DMS79 (cell line): ENCODE measurements around the gene ATP10A.
"Not testable (repeated sequence)": the region's sequence is repeated elsewhere in the genome, so short reads cannot be mapped to it uniquely, and the experiment has no call there.

ENCODE experiments used
- DNase-seq: peaks from one replicate; lab custom pipeline; 2025; lab: John Stamatoyannopoulos, UW

Gene ATP10A

DNA sequence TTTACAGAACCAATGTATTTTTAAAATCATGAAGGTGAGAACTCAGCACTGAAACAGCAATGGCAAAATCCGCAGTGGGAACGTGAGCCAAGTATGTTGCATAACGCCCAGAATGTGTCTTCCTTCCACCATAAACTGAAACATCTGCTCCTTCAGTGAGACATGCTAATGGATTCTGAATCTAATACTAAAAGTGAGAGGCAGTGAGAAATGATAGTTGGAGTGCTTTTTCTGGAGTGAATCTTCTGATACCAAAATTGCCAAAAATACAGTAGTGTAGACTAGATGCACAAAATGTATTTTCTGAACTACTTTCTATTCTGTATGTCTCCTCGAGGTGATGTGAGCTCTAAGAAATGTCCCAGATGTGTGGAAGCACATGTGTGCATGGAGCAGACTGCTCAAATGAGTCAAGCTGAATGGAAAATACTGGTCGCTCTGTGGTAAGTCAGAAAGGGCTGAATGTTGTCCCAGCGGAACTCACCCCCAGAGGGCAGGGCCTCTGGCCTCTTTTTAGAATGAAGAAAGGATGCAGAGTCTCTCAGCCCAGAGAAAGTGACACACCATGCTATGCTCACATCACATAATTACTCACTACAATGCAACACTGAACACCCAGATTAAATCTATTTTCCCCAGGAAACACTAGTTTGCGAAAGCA is 73.0 kb downstream of the ATP10A start:
- no peak for DNase-seq

DNA sequence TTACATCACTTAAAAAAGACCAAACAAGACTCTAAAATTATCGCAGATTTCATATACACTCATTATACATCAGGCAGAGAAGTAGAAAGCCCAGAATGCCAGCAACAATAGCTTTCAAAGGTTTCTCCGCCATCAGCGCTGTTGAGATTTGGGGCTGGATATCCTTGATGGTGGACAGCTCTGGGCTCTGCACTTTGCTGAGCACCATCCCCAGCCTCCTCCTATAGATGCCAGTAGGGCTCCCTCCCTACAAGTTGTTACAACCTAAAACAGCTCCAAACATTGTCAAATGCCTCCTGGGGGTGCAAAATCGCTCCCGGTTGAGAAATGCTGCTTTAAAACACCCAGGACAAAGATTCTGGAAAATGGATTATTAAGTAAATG is 73.5 kb downstream of the ATP10A start:
- DNase-seq: no peak

DNA sequence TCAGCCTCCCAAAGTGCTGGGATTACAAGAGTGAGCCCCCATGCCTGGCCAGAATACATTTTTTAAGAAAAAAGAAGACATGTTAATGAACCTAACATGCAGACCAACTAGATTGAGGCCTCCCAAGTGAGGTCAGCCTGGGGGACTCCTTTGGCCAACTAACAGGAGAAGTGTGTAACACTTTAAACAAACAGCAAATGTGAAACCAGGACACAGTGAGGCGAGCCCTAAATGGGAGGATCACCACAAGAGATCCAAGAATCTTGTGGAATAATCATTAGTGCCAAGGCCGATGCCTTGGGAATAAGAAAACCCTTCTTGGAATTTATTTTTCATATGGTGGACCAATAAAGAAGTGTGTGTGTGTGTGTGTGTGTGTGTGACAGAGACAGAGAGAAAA is 73.9 kb downstream of the ATP10A start:
- DNase-seq: no peak

DNA sequence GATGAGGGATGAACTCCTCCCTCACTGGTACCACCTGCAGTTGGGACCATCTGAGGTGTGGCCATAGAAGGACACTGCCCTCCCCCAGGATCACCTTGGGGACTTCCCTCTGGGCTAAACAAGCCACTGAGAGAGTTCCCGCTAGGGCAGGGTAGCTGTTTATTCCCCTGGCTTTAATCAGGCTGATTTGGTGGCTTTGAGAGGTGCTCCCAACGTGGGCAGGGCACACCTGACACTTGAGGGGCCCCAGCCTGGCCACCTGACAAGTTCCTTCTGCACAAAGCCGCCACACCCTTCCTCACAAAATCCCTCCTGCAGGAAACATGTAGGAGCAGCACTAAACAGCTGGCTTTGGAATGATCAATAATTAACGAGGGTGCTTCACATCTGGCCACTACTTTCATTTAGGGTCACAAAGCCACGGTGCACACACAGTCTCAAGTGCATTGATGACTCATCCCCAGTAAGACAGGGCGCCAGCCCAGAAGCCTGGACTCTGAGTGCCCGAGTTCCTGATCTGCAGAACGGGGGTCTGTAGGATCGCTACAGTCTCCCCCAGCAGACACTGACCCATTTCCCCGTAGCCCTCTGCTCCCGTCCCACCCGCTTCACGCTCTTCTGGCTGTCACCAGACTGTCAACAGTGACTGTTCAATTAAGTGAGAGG is 75.1 kb downstream of the ATP10A start:
- DNase-seq: no peak

DNA sequence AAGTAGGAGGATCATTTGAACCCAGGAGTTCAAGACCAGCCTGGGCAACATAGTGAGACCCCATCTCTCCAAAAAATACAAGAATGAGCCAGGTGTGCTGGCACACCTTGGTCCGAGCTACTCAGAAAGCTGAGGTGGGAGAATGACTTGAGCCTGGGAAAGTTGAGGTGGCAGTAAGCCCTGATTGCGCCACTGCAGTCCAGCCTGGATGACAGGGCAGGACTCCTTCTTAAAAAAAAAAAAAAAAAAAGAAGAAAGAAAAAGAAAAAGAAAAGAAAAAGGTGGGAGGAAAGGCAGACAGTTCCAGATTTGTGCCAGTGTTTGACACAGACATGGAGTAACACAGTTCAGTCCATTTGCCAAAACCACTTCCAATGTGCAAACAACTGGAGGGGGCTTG is 75.7 kb downstream of the ATP10A start:
- no peak for DNase-seq

DNA sequence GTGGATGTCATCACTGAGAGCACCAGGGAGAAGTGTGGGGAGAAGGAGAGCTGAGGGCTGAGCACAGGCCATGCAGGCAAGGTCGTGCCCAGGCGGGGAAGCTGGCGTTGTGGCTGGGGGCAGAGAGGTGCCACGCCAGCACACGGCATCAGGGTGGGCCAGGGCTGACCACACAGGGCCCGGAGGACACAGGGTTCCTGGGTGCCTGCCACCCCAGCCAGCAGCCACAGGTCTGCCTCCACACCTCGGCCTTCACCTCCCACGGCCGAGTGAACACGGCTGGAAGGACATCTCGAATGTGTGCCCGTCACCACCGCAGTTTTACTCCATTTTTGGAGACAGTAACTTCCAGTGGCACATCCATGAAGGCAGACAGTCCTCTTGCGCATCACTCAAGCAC is 77.1 kb downstream of the ATP10A start:
- DNase-seq: no peak

DNA sequence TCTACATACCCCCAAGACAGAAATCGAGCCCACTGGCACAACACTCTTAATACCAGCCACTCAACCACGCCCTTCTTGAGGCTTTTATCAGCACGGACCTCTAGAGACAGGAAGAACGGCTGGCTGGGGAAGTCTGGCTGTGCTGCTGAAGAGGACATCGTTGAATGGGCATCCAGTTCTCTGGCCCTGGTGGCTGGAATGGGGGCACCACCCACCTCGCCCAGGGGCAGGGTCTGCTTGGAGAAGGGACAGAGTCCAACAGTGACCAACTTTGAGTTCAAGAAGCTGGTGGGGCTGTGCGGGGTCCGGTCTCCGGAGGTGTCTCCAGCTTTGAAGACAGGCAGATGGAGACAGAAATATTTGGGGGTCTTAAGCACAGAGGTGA is 77.5 kb downstream of the ATP10A start:
- DNase-seq: no peak

DNA sequence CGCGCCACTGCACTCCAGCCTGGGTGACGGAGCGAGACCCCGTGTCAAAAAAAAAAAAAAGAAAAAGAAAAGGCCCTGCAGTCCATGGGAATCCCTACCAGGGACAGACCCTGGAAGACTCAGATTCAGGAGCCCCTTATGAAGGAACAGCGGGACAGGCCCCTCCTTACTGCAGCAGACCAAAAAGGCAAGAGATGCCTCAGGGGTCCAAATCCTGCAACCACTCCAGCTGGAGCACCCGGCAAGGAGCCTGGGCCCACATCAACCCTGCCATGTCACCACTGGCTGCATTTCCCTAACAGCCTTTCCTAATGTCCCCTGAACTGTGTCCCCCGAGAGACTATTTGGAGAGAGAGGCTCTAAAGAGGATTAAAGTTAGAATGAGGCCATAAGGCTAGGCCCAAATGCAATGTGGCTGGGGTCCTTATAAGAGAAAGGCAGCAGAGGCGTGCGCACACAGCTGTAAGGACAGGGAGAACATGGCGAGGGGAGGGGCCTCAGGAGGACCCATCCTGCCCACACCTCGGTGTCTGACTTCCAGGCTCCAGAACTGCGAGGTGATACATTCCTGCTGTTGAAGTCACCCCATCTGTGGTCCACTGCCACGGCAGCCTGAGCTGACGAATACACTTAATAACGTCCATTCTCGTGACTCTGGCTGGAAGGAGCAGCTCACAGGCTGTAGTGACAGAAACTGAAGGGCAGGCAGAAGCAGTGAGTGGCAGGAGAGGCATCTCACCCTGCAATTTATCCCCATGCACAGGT is 78.1 kb downstream of the ATP10A start:
- no peak for DNase-seq

DNA sequence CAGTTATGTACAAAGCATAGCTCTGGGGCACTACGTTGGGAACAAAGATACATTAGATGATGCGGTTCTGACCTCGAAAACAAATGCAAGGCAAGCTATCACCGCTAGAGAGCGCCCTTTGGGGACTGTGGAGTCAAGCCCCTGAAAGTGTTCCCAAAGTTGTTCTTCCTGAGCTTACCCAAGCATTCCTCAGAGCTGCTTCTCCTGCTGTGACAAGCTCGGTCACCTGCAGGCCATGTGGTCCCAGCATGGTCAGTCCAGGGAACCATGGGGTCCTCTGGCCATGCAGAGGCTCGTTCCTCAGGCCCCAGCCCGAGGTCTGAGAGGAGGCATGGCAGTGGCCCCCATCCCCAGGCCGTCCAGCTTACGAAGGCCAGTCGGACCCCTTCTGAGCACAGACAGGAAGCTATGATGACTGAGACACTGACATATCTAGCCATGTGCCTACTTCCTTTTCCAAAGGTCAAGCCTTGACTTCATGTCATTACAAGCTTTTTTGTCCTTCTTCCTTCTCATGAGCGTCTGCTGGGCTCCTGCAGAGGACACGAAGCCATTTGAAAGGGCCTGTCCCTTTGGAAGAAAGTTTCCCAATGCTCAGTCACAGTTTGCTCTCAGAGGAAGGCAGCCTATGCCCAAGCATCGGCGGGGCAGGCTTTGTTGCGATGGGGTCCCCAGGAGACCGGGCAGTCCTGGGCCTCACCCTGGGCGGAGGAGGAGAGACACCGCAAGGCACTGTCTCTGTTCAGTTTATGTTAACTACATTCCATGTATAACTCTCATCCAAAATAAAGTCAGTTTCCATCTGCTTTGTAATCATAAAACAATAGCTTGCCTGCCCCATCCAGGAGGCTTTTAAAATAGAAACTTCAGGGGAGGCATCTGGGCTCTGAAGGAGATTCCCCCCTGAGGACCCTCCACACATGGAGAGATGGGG is 79.3 kb downstream of the ATP10A start:
- DNase-seq: no peak

DNA sequence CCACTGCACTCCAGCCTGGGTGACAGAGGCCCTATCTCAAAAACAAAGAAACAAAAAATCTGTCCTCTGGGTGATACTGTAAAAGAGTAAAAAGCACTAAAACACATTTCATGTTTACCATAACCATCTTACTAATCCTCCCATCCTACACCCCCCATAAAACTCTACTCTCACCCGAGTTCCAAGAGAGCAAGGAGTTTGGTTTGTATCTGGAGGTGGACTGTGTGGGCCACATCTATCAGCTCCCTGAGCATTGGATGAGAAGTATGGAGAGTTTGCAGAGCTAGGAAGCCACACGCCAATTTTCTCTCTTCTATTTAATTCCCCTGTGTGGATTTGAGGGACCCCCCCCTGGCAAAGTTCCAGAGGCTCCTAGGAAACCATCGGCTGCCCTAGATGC is 80.0 kb downstream of the ATP10A start:
- DNase-seq: no peak

DNA sequence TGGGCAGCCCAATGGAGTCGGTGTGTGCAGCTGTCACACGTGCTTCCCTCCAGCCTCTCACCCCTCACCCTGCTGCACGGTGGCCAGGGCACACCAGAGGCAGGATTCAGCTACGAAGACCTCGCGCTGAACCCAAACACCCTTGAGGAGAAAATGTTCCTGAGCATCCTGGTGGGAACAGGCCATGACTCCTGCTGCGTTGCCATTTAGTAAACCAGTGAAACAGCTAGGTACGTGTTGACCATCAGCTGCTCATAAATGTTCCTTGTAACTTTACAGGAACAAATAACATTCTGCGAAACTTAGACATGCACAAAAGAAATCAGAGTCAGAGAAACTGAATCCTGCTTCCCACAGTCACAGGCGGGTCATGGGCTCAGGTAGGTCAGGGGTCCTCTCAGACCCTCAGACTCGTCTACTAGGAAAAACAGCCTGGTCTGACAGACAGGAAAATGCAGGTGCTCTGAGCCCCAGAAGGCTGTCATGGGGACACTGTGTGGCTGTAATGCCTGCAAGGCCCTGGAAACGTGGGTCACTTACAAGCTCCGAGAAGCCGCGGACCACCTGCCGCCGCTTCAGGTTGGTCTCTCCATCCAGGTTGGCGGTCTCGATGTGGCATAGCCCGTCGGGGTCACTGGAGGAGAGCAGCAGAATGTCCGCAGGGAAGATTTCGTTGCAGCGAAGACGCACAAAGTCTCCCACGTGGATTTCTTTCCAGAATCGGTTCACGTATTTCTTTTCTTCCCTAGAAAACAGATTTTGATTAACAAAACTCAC is 82.5 kb downstream of the ATP10A start:
- no peak for DNase-seq

DNA sequence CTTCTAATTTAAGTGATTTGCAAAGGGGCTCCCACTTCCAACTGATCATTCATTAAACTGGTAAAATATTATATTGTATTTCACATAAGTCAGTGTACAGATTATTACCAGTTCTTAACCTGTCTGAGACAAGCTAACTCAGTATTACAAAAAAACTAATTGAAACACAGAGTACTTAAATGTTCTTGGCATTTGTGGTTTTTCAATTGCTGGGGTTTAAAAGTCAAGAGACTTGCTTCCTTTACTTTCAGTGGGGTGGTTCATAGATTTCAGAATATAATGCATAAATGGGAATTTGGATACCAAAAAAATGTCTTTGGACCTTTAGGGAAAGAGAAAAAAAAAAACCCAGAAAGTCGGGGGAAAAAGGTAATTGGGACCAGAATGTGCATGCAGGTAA is 85.0 kb downstream of the ATP10A start:
- DNase-seq: no peak

DNA sequence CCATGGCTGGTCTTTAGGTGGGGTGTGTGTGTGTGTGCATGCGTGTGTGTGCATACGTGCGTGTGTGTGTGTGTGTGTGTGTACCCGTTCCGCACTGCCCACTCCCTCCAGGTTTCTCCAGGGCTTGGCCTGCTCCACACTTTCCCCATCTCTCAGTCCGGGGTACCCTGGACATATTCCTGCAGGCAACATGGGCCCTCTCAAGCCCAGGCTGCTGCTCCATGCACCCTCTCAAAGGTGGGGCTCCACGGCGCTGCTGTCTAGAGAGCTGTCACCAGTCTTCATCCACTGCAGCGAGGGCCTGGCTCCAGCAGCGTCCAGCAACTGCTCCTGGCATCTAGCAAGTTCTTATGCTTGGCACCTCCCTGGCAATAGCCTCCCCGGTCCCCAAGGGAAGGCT is 86.1 kb downstream of the ATP10A start:
- DNase-seq: no peak

DNA sequence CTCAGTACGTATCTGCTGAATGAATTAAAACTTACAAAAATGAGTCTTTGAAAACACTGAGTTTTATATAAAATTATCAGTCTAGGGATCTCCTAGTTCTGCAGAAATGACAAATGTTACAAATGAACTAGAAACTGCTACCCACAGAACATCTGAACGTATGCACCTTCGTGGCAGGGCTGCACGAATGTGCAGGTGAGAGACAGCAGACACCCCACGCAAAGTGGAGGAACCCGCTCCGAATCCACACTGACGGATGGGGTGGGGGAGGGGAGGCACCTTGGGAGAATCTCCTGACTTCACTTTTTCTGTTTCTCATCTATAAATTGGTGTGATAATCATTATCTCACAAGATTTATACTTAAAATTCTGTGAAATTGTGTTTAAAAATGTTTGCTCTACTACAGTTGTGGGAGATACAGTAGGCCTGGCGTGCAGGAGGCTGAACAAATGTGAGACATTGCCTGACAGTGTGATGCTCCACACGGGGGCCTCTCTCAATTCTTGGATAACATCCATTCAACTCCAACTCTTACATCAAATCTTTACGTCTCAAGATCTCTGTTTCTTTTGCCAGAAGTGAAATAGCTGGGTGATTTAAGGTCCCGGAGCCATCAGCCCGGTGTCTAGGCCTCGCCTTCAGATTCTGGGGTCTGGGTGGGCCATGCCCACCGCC is 86.9 kb downstream of the ATP10A start:
- DNase-seq: no peak

DNA sequence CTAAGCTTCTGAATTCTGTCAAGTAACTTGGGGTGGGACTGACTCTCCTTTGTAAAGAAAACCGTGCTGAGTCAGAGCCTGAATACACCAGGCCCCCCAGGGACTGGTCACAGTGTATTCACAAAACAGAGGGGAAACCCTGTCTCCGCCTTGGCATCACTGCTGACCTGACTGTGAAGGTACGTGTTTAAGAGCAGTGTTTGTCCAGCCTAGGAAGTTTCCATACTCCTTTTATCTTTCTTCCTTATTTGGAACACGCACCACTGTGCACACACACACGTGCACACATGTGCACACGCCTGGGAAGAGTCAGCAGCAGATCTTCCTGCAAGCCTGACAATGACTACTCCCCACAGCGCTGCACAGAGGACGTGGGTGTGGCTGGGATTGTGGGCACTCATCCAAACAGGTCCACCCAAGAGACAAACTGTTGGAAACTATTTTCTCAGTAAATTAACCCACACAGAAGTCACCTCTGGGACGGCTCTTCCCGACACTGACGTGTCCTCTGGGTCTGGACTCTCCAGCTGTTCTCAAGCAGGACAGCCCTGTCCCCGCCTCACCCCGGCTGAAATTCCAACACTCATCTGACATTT is 87.7 kb downstream of the ATP10A start:
- no peak for DNase-seq

DNA sequence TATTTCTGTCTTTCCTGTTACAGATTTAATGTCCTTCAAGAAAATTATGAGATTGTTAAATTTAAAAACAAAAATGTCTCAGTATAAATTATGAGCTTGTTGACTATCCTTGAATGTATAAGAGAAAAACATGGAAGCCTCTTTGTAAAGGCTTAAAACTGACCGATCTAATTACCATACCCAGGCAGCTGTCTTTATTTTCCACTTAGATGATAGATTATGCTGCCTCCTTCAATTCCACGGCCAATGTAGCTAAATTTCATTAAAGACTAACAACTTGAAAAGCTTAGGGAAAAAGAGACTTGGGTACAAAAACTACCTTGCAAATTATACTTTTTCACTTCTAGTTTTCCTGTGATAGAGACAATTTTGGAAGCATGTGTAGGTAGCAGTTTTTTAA is 88.3 kb downstream of the ATP10A start:
- DNase-seq: no peak

DNA sequence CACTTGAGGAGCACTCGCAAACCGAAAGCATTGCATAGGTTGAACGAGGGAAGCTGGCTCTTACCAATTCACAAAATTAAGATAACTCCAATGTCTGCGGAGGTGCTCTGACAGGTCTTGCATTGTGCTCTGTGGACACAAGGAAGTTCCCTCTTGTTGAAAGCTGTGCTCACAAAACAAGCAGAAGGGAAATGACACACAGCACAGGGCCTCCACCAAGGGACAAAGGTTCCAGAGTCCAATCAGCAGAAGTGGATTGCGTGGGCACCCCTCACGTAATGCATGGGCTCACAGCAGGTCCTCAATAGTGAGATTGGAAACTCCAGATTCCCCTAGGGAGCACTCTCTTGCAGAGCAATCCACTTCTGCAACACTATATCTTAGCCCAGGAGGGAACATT is 89.9 kb downstream of the ATP10A start:
- no peak for DNase-seq

DNA sequence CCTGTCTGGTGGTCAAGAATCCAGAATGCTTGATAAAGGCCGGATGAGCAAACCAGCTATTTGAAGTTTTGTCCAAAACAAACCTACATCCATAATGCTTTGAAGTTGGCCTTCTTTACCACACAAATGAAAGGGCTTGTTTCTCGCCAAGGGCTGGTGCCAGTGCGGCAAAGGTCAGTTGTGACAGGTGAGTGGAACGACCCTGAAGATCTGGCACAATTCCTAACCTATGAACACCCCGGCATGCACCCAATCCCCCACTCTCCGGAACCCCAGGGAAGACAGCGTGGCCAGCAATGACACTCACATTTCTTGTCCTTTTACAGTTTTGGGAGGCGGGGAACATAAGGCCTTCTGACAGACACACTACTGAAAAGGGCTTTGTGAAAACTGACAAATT is 90.6 kb downstream of the ATP10A start:
- DNase-seq: no peak

DNA sequence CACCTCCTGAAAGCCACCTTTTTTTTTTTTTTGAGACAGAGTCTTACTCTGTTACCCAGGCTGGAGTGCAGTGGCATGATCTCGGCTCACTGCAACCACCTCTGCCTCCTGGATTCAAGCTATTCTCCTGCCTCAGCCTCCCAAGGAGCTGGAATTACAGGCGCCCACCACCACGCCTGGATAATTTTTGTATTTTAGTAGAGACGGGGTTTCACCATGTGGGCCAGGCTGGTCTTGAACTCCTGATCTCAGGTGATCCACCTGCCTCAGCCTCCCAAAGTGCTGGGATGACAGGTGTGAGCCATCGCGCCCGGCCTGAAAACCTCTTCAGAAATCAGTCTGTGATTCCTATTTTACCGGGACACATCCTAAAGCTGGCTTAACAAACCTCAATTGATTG is 91.4 kb downstream of the ATP10A start:
- DNase-seq: not testable (repeated sequence)

DNA sequence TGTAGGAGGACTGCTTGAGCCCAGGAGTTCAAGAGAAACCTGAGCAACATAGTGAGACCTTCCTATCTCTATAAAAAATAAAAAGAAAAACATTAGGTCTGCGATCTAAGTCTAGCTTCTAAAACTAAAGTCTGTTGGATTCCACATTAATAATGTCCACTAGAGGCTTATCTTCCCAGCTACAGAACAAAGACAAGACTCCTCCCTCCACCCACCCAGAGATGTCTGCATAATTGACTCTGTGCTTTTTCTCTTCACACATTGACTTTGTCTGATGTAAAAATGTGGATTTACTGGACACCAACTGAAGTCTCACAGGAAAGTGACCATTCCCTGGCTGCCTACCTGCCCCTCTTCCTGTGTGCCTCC is 91.8 kb downstream of the ATP10A start:
- DNase-seq: no peak
